Activated T-helper 17 cell treated with anti-CD3 and anti-CD28 coated beads, Interleukin-2, amount 50 U/mL, for 72 hours (primary cell): ENCODE data around the gene STIMATE. TPM values are rescaled to one million over a fixed set of nuclear protein-coding genes. Genes with fewer than 3 reads are reported as not detected.
A peak's percentile ranks its signal among the peaks of the same experiment; 100 is the strongest.

Experiments
- ATAC-seq: fragments of 150-1000 bp; cut with Tn5 transposase; replicated peaks from 2 replicates; pipeline ENCODE4 v1.10.0; 2021; ENCODE audit warnings: mild to moderate bottlenecking, moderate library complexity
- H3K27ac Mint-ChIP-seq: one replicate; pipeline ENCODE4 v1.8.0; 2022; ENCODE audit warnings: mixed read lengths
- H3K27me3 Mint-ChIP-seq: one replicate; pipeline ENCODE4 v1.8.0; 2022; ENCODE audit warnings: mixed read lengths
- H3K36me3 Mint-ChIP-seq: one replicate; pipeline ENCODE4 v1.8.0; 2022; ENCODE audit warnings: low read depth, mild to moderate bottlenecking, mixed read lengths
- H3K4me1 Mint-ChIP-seq: one replicate; pipeline ENCODE4 v1.8.0; 2022; ENCODE audit warnings: mixed read lengths
- H3K4me3 Mint-ChIP-seq: one replicate; pipeline ENCODE4 v1.8.0; 2022; ENCODE audit warnings: mild to moderate bottlenecking, mixed read lengths
- H3K9me3 Mint-ChIP-seq: one replicate; pipeline ENCODE4 v1.8.0; 2022; ENCODE audit warnings: mixed read lengths
- total RNA-seq, 2 donors: library from RNA; stranded (reverse); gene quantifications; one replicate each; pipeline ENCODE4 v1.2.3, GENCODE V29; 2022

The STIMATE gene
- total RNA-seq, 2 donors from 2014 or later, result 13.6 to 39.0 TPM

DNA sequence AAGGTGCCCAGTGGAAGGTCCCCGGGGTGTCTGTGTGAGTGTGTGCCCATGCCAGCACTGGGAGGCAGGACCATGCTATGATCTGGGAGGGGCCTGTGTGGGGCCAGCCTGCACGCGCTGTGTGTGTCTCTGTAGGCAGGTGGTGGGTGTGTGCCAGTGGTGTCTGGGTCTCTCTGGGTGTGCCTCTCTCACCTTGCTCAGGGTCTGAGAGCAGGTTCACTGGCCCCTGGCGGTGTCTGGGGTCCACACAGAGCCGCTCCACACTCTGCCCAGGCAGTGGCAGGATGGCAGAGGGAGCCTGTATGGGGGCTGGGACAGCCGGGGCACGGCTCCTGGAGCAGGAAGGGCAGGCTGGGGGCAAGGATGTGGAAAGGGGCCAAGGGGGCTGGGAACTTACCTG is 79.5 kb downstream of the STIMATE start:
- Mint-ChIP-seq H3K4me3 (no peak overlapping the region), H3K27ac (no peak overlapping the region), H3K27me3 (no peaks in the 10 kb centered on the region), H3K36me3 (no peaks in the 10 kb centered on the region), H3K4me1 (no peaks in the 10 kb centered on the region), H3K9me3 (no peaks in the 10 kb centered on the region)
- ATAC-seq, result no peak

- Mint-ChIP-seq H3K9me3 (no peaks in the 10 kb centered on the region), H3K27ac (no peak overlapping the region), H3K36me3 (no peaks in the 10 kb centered on the region), H3K4me3 (no peak overlapping the region), H3K27me3 (no peaks in the 10 kb centered on the region), H3K4me1 (no peaks in the 10 kb centered on the region)
- no peak for ATAC-seq
Observed at GRCh38 chr3:52817221-52817620, 80.1 kb downstream of the STIMATE start.

DNA sequence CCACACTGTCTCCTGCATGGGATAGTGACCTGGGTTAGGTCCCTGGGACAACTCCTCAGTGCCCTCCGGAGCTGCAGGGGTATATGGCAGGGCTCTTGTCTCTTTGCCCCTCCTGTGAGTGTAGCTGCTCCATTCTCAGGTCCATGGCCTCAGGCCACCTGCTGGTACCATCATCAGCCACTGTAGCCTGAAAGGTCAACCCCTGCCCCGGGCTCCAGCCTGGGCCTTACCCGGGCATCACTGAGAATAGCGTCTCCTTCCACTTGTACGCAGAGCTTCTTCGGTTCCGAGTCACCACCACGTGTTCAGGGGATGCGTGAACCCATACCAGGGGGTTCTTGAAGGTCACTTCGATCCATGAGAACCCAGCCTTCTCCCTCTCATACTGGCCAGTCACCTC is 80.7 kb downstream of the STIMATE start:
- H3K9me3 Mint-ChIP-seq, result no peaks in the 10 kb centered on the region
- no peaks in the 10 kb centered on the region for H3K27me3 Mint-ChIP-seq
- no peak overlapping the region for H3K4me3 Mint-ChIP-seq
- H3K36me3 Mint-ChIP-seq, result no peaks in the 10 kb centered on the region
- H3K27ac Mint-ChIP-seq, result no peak overlapping the region
- ATAC-seq, result no peak
- H3K4me1 Mint-ChIP-seq, result no peaks in the 10 kb centered on the region

GRCh38 chr3:52816199-52816598 is 81.1 kb downstream of the STIMATE start:
- no peak for ATAC-seq
- Mint-ChIP-seq H3K27ac (peak overlapping the region; percentile 30), H3K27me3 (no peaks in the 10 kb centered on the region), H3K4me3 (no peak overlapping the region), H3K9me3 (no peaks in the 10 kb centered on the region), H3K36me3 (no peaks in the 10 kb centered on the region), H3K4me1 (no peaks in the 10 kb centered on the region)

- H3K27ac Mint-ChIP-seq, result no peak overlapping the region
- H3K4me3 Mint-ChIP-seq, result no peak overlapping the region
- H3K9me3 Mint-ChIP-seq, result no peaks in the 10 kb centered on the region
- no peak for ATAC-seq
- H3K4me1 Mint-ChIP-seq, result no peaks in the 10 kb centered on the region
- no peaks in the 10 kb centered on the region for H3K36me3 Mint-ChIP-seq
- H3K27me3 Mint-ChIP-seq, result no peaks in the 10 kb centered on the region
Observed at GRCh38 chr3:52813810-52814209, 83.5 kb downstream of the STIMATE start.

DNA sequence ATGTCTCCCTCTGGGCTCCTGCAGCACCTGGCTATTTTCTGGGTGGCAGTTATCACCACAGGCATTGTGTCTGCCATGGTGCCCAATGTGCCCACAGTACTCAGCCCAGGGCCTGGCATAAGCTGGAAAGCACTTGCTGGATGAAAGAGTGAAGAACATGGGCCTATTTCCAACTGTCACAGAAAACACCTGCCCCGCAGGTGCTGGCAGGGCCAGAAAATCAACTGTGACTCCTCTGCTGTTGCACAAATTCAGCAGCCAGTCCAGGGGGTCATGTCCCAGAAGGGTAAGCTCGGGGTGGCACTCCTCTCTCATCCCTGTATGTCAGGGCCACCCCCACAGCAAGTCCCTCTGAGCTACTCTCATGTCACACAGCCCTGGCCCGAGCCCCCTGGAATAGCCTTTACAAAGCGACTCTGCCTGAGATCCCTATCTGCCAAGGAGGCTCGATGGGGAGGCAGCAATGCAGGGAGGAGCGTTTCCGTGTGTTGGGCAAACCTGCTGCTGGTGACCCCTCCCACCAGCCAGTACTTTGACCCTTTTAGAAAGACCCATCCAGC is 85.8 kb downstream of the STIMATE start:
- Mint-ChIP-seq H3K36me3 (no peaks in the 10 kb centered on the region), H3K4me1 (no peaks in the 10 kb centered on the region), H3K27me3 (no peaks in the 10 kb centered on the region), H3K27ac (peak overlapping the region; percentile 42), H3K9me3 (no peaks in the 10 kb centered on the region), H3K4me3 (no peak overlapping the region)
- no peak for ATAC-seq

DNA sequence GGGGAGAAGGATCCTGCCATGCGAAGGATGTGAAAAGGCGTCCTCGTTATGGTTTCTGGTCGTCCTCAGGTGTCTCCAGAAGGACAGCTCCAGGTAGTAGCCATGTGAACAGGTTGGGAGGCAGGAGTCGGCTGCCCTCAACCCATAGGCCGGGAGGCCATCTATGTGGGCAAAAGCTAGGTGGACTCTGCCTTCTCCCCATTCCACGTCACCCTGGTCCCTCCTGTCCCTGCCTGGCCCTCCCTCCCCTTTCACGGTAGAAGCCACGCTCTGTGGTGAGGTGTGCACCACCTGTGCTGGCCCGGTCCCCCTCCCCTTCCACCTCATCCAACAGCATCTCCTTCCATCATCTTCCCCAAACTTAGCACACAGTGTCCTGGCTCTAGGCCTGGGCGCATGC is 86.4 kb downstream of the STIMATE start:
- no peaks in the 10 kb centered on the region for H3K9me3 Mint-ChIP-seq
- H3K4me3 Mint-ChIP-seq, result no peak overlapping the region
- no peak for ATAC-seq
- H3K27ac Mint-ChIP-seq, result no peak overlapping the region
- no peaks in the 10 kb centered on the region for H3K4me1 Mint-ChIP-seq
- H3K27me3 Mint-ChIP-seq, result no peaks in the 10 kb centered on the region
- no peaks in the 10 kb centered on the region for H3K36me3 Mint-ChIP-seq

DNA sequence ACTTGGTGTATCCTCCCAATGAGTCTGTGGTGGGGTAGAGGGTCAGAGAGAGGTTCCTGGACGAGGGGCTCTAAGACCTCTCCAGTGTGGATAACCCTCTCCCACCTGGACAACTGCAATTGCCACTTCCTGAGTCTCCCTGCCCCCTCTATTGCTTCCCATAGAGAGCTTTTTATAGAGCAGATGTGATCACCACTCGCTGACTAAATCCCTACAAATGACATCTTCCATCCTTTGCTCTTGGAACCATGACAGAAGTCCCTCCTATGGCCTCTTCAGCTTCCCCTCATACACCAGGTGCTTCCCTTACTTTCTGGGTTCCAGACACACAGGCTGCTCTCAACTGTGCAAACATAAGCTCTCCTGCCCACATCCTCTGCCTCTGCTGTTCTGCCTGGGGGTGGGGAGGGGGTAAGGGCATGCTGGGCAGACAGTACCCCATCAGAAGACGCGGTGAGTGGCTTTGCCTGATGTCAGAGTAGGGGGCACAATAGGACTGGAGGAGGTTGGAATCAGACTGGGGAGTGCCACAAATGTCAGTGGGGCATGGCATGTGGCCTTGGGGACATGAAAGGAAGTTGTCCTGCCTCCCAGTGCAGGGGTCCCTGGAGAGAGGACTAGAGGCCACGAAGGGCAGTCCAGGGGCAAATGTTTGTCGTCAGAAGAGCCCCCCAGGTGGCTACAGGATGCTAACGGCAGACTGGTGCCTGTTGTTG is 87.5 kb downstream of the STIMATE start:
- H3K27me3 Mint-ChIP-seq, result no peaks in the 10 kb centered on the region
- H3K4me3 Mint-ChIP-seq, result no peak overlapping the region
- no peak overlapping the region for H3K27ac Mint-ChIP-seq
- no peaks in the 10 kb centered on the region for H3K36me3 Mint-ChIP-seq
- H3K4me1 Mint-ChIP-seq, result no peaks in the 10 kb centered on the region
- H3K9me3 Mint-ChIP-seq, result no peaks in the 10 kb centered on the region
- ATAC-seq, result no peak

- Mint-ChIP-seq H3K4me3 (no peak overlapping the region), H3K9me3 (no peaks in the 10 kb centered on the region), H3K4me1 (no peaks in the 10 kb centered on the region), H3K27me3 (no peaks in the 10 kb centered on the region), H3K27ac (no peak overlapping the region), H3K36me3 (no peaks in the 10 kb centered on the region)
- ATAC-seq, result no peak
Observed at GRCh38 chr3:52809149-52809548, 88.2 kb downstream of the STIMATE start.

DNA sequence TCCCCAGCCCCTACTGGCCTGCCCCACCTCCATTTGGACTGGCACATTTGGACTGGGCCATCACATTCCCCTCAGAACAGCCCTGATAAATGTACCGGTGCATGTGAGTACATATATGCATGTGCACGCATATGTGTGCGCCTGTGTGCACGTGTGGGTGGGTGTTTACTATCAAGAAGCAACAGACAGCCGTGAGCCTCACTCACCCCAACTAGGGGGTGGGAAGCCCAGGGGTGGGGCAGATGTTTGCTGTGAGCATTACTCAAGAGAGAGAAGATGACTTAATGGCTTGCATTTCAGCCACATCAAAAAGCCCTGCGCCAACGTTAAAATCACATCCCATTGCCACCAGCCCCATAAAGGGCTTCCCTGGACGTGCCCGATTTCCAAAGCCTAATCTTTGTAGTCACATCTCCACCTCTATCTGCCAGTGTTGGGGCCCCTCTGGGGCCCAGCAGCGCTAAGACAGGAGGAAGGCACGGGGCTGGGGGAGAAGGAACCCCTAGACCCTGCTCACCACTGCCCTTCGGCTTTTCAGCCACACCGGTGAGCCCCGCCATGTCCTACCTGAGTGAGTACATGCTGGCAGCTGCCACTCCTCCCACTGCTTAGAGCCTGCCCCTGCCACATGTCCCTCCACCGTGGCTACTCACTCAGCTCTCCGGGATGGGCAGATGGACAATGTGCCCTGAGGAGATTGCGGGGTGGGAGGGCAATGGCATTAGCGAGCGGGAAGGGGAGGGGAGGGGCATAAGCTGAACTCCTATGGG is 91.9 kb downstream of the STIMATE start:
- ATAC-seq, result no peak
- Mint-ChIP-seq H3K36me3 (no peaks in the 10 kb centered on the region), H3K4me1 (no peaks in the 10 kb centered on the region), H3K9me3 (no peaks in the 10 kb centered on the region), H3K27ac (no peak overlapping the region), H3K27me3 (no peaks in the 10 kb centered on the region), H3K4me3 (no peak overlapping the region)

- no peak overlapping the region for H3K27ac Mint-ChIP-seq
- H3K9me3 Mint-ChIP-seq, result no peaks in the 10 kb centered on the region
- no peaks in the 10 kb centered on the region for H3K4me1 Mint-ChIP-seq
- no peaks in the 10 kb centered on the region for H3K36me3 Mint-ChIP-seq
- H3K27me3 Mint-ChIP-seq, result no peaks in the 10 kb centered on the region
- no peak for ATAC-seq
- H3K4me3 Mint-ChIP-seq, result no peak overlapping the region
Observed at GRCh38 chr3:52801839-52802238, 95.5 kb downstream of the STIMATE start.

- H3K4me3 Mint-ChIP-seq, result no peak overlapping the region
- ATAC-seq, result no peak
- H3K27me3 Mint-ChIP-seq, result no peaks in the 10 kb centered on the region
- no peaks in the 10 kb centered on the region for H3K9me3 Mint-ChIP-seq
- H3K36me3 Mint-ChIP-seq, result no peaks in the 10 kb centered on the region
- H3K27ac Mint-ChIP-seq, result no peak overlapping the region
- H3K4me1 Mint-ChIP-seq, result no peaks in the 10 kb centered on the region
Observed at GRCh38 chr3:52800079-52800478, 97.3 kb downstream of the STIMATE start.

DNA sequence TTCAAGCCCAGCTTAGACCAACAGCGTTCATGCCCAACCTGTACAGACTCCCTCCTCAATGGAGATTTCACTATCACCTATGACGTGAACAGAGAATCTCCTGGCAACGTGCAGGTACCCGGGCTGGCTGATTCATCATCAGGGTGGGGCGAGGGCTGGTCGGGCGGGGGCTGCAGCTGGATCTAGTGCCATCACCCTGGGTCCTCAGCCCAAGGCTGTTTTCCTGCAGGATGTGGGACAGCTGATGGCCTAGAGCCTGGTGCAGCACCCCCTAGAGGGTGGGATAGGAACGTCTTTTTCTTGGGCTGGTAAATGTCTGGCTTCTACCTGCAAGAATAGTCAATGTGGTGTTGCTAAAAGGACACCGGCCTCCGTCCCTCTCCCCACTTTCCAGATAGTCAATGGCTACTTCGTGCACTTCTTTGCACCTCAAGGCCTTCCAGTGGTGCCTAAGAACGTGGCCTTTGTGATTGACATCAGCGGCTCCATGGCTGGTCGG is 98.3 kb downstream of the STIMATE start:
- Mint-ChIP-seq H3K4me3 (no peak overlapping the region), H3K27me3 (no peaks in the 10 kb centered on the region), H3K9me3 (no peaks in the 10 kb centered on the region), H3K4me1 (no peaks in the 10 kb centered on the region), H3K36me3 (no peaks in the 10 kb centered on the region), H3K27ac (no peak overlapping the region)
- ATAC-seq, result peak; percentile 56

GRCh38 chr3:52798376-52798977 is 98.9 kb downstream of the STIMATE start:
- H3K36me3 Mint-ChIP-seq, result no peaks in the 10 kb centered on the region
- H3K4me1 Mint-ChIP-seq, result no peaks in the 10 kb centered on the region
- ATAC-seq, result no peak
- no peak overlapping the region for H3K27ac Mint-ChIP-seq
- H3K4me3 Mint-ChIP-seq, result no peak overlapping the region
- H3K9me3 Mint-ChIP-seq, result no peaks in the 10 kb centered on the region
- no peaks in the 10 kb centered on the region for H3K27me3 Mint-ChIP-seq

DNA sequence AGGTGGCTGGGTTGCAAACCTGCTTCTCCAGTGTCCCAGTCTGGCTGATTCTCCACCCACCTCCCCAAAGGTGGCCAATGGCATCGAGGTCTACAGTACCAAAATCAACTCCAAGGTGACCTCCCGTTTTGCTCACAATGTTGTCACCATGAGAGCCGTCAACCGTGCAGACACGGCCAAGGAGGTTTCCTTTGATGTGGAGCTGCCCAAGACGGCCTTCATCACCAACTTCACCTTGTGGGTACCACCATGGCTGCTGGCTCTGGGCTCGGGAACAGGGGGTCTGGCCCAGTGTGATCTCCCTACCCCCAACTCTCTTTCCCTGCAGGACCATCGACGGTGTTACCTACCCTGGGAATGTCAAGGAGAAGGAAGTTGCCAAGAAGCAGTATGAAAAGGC is 100.9 kb downstream of the STIMATE start:
- no peaks in the 10 kb centered on the region for H3K4me1 Mint-ChIP-seq
- no peak overlapping the region for H3K4me3 Mint-ChIP-seq
- no peaks in the 10 kb centered on the region for H3K36me3 Mint-ChIP-seq
- no peaks in the 10 kb centered on the region for H3K27me3 Mint-ChIP-seq
- H3K9me3 Mint-ChIP-seq, result no peaks in the 10 kb centered on the region
- no peak for ATAC-seq
- H3K27ac Mint-ChIP-seq, result no peak overlapping the region
